ENCODE results near the gene PRIMA1.

PRIMA1 gene

DNA sequence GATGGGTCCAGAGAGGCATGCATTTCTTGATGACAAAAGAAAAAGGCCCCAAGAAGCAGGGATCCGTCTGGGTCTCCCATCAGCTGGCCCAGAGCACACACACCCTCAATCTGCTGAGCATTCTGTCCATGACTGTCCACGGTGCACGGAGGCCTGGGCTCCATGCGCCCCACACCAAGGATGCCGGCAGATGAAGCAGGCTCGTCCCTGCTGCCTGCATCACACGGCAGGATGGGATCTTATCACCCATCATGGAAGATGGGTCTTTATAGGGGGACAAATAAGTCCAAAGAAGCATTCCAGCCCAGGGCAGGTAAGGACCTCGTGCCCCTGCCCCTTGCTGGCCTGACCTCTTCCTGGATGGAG lies 59.7 kb downstream of the PRIMA1 start:
- no peak for ATAC-seq

DNA sequence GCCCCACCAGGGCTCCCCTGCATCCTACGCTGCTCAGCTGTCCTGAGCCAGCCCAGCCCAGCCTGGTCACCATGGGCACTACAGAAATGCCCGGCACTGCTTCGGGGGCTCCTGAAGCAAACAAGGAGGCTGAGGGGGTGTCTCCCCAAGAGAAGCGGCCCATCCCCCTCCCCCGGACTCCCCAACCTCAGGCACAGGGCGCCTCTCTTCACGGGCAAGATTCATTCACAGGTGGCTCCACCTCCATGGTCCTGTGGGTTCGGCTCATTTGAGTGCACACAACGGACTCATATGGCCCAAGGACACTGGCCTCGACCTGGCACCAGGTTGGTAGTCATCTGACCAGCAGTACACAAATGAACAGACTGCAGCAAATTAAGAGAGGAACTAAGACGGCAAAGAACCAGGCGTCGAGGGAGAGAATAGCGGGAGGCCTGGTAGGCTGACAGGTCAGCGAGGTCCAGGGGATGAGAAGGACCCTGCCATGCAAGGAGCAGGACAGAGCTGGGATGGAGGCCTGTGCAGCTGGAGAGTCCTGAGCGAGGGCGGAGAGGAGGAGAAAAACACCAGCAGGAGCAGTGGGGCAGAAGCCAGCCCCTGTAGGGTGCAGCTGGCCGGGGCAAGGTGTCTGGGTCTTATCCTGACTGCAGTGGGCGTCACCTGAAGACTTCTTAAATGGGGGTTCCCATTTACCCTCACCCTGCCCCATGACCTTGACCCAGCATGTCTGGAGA lies 60.2 kb downstream of the PRIMA1 start:
- ATAC-seq = no peak

DNA sequence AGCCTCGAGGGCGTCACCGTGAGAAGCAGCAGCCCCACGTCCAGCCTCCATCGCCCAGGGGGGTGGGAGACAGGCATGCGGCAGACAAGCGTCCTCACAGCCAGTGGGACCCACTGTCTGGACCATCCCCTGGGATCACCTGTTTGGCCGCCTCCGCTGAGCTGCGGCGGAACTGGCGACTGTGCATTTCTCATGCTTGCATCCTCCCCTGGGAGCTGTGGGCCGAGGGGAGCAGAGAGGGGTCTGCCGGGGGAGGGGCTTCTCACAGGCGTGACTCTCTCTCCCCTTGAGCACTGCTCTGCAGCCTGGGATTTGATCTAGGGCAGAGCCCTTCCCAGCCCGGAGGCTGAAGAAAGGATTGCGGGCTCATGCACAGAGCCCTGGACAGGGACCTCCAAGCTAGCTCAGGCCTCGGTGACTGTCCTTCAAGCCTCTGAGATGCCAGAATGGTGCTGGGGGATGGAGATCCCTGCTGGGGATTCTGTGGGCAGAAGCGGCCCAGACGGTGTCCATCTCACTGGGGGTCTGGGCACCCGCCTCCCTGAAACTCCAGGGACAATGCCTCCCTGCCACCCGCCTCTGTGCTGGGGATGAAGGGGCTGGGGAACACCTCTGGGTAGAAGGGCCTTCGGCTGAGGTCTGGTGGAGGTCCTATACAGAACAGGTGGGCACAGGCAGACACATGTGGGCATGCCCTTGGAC lies 61.1 kb downstream of the PRIMA1 start:
- no peak for ATAC-seq

DNA sequence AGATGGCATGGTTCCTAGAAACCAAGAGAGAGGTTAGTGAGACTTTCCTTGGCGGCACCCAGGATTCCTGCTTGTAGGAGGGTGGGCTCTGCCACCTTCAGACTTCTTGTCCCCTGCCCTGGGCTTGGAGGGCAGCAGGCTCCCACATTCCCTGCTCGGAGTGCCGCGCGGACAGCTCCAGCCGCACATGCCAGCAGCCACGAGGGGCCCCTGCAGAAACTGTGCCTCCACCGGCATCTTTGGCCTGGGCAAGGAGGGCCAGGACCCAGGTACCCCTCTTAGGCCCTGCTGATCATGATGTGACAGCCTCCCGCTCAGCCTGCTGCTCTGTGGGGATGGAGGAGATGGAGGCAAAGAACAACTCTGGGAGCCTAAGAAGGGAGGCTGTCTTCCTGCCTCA lies 62.3 kb downstream of the PRIMA1 start:
- no peak for ATAC-seq

DNA sequence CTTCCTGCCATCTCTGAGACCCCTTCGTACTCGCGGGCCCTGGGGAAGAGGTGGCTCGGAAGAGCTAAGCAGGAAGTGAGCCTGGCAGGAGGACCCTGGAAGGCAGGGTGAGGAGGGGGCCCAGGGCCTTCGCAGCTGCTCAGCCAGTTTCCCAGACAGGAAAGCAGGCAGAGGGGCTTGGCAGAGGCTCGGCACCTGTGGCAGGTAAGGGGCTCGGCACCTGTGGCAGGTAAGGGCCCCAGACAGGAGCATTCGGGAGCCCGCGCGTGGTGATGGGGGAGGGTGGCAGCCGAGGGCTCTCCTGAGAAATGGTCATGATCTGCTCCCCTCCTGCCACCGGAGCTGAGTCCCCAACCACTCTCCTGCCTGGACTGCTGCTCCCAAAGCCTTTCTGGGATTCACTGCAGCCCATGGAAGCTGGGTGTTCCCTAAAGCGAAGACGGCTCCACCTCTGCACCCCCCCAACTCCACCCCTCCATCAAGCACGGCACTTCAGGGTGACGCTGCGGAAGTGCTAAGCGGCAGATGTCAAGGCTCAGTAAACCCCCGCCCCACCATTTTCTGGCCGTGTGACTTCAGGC lies 63.2 kb downstream of the PRIMA1 start:
- no peak for ATAC-seq

DNA sequence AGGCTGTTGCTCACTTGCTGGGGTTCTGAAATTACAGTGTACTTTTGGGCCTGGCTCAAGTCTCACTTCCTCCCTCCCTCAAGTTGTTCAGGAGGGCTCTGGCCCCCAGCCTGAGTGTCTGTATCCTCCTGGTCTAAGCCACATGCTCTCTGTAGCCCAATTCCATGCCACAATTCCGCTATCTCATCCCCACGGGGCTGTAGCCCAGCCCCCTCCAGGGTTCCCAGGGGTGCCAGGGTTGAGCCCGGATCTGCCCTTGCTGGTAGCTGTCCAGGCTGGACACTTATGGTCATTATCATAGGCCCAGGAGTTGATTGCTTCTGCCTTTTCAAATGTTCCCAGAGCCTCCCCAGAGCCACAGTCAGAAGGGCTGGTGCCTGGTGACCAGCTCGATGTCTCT lies 65.3 kb downstream of the PRIMA1 start:
- no peak for ATAC-seq

DNA sequence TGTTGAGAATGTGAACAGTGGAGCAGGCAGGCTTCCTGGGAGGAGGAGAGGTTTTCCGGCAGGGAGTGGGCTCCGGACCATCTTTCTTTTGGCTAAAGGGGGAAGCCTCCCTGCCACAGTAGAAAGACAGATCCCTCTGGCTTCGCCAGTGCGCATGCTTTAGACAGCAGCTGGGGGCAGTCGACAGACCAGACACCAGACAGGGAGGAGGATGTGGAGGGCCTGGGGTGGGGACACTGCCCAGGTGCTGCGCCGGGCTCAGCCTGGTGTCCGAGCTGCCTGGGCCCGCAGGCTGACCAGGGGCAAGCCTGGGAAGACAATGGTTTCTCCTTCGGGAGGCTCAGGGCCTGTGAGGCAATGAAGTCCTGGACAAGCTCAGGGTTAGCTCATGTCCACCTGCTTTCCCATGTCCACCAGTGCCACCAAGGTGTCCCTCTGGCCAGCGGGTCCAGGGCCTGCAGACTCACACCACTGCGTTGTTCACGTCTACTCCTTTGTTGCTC lies 67.3 kb downstream of the PRIMA1 start:
- no peak for ATAC-seq

DNA sequence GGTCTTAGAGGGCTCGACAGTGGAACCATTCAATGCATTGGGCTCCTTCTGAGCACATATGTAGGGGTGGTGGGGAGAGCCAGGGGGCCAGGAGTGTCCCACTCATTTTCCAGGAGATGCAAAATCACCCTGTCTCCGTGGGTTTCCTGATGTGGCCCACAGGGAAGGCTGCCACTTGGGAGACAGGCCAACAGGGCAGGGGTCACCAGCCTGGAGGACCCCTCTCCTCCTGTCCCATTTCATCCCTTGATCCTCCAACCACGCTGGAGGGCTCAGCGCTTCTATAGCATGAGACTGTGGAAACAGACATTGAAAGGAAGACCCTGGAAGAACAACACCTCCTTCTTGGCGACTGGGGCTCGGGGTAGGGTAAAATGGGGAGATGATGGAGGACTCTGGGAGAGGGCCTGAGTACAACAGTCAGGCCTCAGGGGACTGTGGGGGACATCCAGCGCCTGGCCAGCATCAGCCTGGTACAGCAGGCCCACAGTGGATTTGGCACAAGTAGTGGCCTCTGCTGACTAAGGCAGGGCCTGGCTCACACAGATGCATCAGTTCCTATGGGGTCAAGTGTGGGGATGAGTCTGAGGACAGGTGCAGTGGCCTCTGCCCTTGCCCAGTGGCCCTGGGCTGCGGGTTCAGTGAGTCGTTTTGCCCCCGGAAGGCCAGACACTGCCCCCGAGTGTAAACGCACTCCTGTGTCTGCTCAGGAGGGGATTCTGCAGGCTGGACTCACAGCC lies 68.0 kb downstream of the PRIMA1 start:
- no peak for ATAC-seq

DNA sequence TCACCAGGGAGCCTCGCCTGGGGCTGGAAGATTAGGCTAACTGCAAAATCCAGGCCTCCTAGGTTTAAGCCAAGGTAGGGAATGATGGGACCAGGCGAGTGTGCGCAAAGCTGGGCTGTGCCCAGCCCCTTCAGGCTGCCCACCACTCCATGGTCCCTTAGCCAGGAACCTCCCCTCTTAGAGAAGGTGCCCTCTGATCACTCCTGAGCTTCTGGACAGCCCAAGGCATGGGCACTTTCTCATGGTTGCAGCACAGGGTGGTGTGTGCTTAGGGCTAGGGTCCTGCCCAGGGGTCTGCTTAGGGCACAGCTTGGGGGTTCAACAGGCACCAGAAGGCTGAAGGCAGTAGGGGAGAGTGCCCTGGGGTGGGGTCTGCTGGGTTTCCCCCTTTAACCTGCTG lies 69.0 kb downstream of the PRIMA1 start:
- no peak for ATAC-seq

DNA sequence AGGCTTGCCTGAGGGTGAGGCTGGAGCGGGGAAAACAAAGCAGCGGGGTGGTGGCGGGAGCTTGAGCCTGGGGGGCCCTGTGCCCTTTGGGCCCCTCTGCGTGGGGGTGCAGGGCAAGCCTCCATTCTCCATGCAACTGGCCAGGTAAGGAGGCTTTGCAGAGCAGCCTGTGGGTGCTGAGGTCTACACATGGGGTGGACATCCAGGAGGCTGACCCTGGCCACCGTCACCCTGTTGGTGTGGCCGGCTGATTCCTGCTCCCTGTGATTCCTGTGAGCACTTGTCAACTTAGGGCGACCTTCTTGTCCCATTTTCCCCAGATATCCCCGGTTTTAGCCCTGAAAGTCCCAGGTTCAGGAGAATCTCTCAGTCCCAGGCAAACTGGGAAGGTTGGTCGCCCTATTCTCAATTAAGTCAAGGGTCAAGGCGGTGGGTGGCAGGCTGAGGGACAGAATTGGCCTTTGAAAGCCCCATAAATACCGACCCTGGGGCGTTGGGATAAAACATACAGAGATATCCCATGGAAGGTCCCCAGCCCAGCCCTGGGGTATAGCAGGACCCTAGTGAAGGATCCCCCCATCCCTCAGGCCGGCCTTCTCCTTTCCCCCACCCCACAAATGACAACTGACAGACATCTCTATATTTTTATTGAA lies 70.5 kb downstream of the PRIMA1 start:
- ATAC-seq = no peak

DNA sequence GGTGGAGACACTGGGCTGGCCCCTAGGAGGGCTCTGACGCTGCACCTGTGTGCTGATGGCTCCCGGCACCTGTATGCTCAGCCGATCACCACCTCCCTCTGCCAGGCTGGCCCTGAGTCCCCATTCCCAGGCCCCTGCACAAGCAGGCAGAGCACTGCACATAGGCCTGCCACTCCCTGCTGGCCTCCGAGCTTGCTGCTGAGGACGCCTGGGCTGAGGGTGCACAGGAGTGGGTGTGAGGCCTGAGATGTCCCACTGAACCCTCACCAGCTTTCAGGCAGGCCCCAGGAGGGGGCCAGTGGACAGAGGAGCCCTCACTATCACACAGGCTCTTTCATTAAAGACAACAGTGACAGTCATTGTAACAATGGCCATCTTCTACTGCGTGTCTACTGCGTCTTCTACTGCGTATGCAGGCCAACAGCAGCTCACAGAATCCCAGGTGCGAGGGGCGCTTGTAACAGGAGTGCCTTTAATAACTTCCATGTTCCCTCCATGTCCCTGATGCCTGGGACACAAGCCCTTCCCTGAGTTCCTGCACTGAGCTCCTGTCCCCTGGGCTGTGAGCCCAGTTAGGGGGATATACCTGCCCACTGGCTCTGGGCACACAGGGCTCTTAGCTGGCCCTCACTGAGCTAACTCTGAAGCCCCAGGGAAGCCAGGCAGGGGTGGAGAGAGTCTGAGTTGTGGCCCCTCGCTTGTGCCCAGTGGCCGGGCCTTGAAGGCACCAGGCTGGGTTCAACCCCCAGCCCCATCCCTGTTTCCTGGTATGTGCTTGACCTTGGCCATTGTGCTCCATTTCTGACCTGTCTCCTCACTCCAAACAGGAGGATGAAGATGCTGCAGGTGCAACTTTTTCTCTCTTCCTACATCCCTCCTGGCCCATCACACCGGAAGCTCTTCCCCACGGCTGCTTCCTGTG lies 71.3 kb downstream of the PRIMA1 start:
- no peak for ATAC-seq

DNA sequence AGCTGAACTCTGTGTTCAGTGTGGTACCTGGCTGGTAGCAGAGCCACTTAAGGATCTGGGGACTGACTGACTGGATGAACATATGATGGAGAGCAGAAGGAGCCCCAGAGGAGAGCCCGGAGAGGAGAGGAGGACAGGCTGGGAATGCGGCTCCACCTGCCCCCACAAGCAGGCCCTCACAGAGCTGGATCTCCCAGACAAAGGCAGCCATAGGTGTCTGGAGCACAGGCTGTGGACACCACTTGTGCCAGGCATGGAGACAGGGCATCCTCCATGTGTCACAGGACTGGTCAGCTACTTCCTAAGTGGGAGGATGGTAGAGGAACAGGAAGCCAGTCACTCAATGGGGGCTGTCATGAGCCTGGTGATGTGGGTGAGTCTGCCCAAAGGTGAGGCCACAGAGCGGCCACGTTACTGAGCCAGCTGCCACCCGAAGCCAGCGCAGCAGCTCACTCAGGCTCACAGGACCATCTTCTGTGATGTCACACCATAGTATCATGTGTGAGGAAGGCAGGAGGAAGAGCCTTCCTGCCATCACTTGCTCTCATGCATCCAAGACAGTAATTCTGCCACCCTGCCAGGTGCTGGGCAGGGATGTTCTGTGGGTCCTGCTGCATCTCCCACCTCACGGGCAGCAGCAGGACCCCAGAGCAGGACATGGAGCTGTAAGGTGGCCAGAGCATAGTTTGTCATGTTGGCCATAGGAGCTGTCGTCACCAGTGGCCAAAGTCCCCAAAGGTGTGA lies 72.1 kb downstream of the PRIMA1 start:
- ATAC-seq = no peak

DNA sequence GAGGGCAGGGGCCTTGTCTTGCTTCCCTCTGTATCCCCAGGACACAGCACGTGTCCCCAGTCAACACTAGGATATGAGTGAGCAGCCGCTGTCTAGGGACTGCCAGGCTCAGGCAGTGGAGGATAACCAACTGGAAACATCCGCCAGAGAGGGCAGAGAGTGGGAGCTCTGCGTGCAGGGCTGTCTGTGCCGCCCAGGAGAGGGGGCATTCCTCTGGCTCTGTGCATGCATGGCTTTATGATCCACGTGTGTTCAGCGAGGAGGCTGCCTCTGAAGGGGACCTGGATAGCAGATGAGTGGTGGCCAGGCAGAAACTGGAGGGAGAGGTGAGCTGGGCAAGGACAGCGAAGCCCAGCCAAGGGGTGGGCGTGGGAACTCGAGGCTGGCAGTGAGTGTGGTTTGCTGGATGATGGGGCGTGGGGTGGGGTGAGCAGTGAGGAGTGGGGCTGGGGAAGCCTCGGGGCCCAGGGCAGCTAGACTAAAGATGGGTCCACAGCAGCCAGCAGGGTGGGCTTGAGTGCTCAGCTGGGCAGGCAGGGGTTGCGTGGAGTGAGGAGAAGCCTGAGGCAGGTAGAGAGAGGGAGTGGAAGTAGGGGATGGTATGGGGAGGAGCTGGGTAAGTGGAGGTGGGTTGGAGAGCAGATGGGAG lies 72.9 kb downstream of the PRIMA1 start:
- ATAC-seq = no peak

DNA sequence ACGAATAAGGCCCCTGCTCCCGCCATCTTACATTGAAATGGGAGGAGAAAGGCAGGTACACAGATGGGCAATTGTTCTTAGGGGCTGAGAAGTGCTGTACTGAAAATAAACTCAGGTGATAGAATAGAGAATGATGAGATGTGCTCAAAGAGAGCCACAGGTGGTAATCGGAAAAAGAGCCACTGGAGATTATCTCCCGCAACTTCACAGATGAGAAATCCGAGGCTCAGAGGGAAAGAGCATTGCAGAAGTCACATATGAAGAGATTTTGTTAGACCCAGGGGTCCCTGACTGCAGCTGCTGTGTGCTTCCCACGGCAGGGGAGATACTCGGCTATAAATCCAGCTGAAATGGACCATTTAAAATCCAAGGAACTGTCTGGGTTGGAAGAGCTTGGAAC lies 73.7 kb downstream of the PRIMA1 start:
- ATAC-seq = no peak

DNA sequence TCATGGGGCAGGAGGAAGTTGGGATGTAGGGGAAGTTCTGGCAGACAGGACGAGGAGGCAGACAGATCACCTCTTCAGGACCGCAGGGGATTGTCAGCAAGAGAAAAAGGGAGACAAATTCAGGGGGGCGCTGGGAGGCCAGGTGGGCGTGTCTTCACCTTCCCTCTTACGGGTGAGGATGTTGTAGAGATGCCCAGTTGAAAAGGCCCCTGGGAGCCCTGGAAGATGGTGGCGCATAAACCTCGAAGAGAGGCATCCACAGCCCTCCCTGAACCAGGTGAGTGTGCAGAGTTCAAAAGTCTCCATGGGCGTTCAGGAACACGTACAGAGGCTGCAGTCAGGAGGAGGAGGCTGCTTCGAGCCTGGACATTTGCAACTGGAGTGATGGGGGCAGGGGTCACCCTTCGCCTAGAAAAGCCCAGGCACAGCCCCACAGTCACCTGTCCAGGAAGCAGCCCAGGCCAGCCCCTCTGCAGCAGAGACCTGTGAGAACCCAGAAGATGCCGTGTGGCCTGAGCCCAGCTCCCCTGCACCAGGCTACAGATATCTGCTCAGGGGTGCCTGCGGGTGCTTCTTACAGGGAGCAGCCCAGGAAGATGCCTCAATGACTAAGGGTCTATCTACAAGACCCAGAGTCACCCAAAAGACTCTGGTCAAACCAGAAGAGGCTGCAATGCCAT lies 74.4 kb downstream of the PRIMA1 start:
- ATAC-seq = no peak

DNA sequence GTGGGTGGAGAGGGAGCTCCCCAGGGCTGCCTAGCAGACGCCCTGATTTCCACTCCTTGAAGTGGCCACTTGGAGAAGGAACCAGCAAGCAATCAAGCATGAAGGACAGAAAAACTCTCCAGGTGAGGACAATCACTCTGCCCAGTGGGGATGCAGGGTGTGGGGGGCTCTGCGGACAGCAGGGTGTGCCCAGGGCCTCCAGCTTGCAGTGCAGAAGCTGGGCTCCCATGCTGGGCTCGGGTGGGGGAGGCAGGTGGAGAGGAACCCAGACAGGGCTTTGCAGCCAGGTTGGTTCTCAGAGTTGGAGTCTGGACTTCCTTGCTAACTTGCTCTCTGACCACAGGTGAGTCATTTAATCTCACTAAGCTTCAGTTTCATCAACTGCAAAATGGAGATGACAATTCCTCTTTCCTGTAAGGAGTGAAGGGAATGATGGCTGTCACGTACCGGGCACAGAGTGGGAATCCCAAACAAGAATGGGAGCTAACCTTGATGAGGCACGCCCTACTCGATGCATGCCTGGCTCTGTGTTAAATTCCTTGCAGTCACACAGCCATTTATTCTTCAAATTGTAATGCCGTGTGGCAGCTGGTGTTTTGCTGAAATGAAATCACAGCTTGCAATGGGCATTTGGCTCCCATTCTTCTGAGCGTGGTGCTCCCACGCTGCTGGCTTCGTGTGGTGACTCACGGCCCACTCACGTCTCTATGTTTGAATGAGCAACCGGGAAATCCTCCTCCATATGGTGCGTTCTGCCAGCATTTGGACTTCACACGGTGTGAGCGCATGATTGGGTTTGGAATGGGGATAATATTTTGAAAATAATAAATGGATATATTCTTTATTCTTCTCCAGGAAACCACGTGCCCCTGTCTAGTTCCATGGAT lies 75.2 kb downstream of the PRIMA1 start:
- ATAC-seq = no peak

DNA sequence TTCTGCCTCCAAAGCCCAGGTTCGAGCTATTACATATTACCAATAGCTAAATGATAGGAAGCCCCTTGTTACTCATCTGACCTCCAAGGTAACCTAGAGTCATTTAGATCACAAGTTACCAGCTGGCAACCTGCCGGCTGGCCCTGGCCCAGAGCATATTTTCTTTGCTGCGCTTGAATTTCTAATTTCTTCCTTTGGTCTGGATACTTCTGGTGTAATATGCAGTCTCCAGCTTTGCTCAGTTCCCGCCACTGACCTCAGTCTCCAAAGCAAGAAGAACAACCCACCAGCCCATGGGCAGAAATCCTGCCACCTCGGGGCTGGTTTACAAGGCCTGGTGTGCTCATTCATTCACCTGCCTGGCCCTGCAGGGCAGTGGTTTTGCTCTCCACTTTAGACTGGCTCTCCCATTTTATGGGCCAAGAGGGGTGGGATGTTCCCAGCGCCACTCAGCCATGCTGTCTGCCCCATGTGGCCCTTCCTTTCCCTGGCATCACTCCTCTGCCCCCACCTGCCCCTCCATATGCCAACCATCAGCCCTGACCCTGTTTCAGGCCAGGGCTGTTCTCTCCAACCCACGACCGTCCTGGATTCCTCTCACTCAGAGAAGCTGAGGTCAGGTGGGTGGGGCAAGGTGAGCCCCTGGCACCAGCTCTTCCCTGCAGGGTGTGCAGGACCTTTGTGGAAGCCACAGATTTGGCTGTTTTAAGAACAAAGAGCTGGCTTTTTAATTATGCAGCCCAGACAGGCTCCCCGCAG lies 76.0 kb downstream of the PRIMA1 start:
- no peak for ATAC-seq

DNA sequence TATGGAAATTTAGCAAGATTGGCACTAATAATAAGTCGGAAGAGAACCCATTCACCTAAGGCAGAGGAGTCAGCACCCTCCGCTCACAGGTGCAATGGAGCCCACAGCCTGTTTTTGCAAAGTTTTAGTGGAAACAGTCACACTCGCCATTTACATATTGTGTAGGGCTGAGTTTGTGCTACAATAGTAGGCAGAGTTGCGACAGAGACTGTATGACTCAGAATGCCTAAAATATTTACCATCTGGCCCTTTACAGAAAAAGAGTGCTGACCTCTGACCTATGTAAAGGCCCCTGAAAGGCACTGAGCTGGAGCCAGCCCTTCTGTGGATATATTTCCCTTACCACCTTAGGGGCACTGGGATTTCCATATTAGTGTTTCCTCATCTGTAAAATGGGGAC lies 79.0 kb downstream of the PRIMA1 start:
- ATAC-seq = no peak
